ENCODE measurements around the gene NAGLU.

Gene NAGLU

DNA sequence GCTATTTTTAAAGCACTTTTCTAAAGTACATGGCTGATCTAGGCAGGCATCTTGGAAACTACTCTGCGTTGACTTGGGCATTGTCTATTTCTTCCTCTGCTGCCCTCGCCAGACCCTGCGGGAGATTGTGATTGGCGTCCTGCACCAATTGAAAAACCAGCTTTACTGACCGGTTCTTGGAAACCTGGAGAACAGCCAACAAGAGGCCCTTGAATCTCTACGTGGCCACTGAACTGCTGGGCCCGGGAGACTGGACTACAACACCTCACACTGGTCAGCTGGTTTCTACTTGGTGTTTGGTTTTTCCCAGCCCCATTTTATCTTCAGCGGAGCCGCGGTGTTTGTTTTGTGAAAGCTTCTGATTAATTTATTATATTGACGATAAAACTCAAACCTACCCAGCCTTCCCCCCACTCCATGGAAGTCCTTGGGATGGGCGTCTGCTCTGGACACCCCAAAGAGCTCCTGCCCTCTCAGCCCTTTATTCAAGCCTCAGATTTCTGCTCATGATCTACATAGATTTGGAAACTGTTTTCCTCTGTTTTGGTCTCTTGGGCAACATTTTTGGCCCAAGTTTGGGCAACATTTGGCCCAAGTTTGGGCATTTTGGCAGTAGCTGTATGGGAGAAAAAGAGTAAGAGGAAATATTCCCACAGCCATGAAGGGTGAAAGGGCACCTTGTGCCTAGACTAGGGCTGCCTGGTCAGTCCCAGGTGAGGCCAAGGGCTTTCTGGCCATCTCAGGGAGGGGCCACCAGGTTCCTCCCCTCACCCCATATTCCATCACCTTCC, 35.6 kb downstream of the NAGLU start:
- no peak for TF ChIP-seq POLR2AphosphoS5 (IDR thresholded peaks at IDR 0.05; ENCODE audit: low read depth, low read length)
- TF ChIP-seq POLR2A (IDR thresholded peaks at IDR 0.05; ENCODE audit: low read depth, low read length): no peak
- no peak for TF ChIP-seq TAF1 (IDR thresholded peaks at IDR 0.05; ENCODE audit: borderline replicate concordance, low read depth, low read length)
- FAIRE-seq (no peak), DNase-seq (ENCODE audit: insufficient read length) (no peak)

GRCh38 chr17:42573095-42573494, 37.1 kb downstream of the NAGLU start:
- DNase-seq (ENCODE audit: insufficient read length) (no peak), FAIRE-seq (no peak)
- TF ChIP-seq POLR2A (IDR thresholded peaks at IDR 0.05; ENCODE audit: low read depth, low read length): no peak
- no peak for TF ChIP-seq TAF1 (IDR thresholded peaks at IDR 0.05; ENCODE audit: borderline replicate concordance, low read depth, low read length)
- TF ChIP-seq POLR2AphosphoS5 (IDR thresholded peaks at IDR 0.05; ENCODE audit: low read depth, low read length): no peak

GRCh38 chr17:42574463-42574862, 38.4 kb downstream of the NAGLU start:
- DNase-seq (ENCODE audit: insufficient read length) (no peak), FAIRE-seq (no peak)
- TF ChIP-seq POLR2A (IDR thresholded peaks at IDR 0.05; ENCODE audit: low read depth, low read length): no peak
- TF ChIP-seq TAF1 (IDR thresholded peaks at IDR 0.05; ENCODE audit: borderline replicate concordance, low read depth, low read length): no peak
- TF ChIP-seq POLR2AphosphoS5 (IDR thresholded peaks at IDR 0.05; ENCODE audit: low read depth, low read length): no peak

- TF ChIP-seq TAF1 (IDR thresholded peaks at IDR 0.05; ENCODE audit: borderline replicate concordance, low read depth, low read length) (no peak), POLR2AphosphoS5 (IDR thresholded peaks at IDR 0.05; ENCODE audit: low read depth, low read length) (no peak), POLR2A (IDR thresholded peaks at IDR 0.05; ENCODE audit: low read depth, low read length) (no peak; the same call in 1 of the 2 replicates)
- no peak for DNase-seq (ENCODE audit: insufficient read length)
- no peak for FAIRE-seq
Observed at GRCh38 chr17:42577140-42577531, 41.1 kb downstream of the NAGLU start.

- DNase-seq (ENCODE audit: insufficient read length) (peak; percentile 96), FAIRE-seq (peak; percentile 88)
- TF ChIP-seq POLR2A (IDR thresholded peaks at IDR 0.05; ENCODE audit: low read depth, low read length) (peak; percentile 90), POLR2AphosphoS5 (IDR thresholded peaks at IDR 0.05; ENCODE audit: low read depth, low read length) (peak; percentile 83), TAF1 (IDR thresholded peaks at IDR 0.05; ENCODE audit: borderline replicate concordance, low read depth, low read length) (peak; percentile 66; the same call in 1 of the 2 replicates)
Observed at GRCh38 chr17:42577532-42578281, 41.7 kb downstream of the NAGLU start, which contains the start of gene PSMC3IP. Gene PSMC3IP (minus strand): TSS chr17:42577729. CDS start chr17:42577686, 43 bp downstream.

- peak; percentile 77 for DNase-seq (ENCODE audit: insufficient read length)
Observed at GRCh38 chr17:42578282-42578869, 42.3 kb downstream of the NAGLU start.

DNA sequence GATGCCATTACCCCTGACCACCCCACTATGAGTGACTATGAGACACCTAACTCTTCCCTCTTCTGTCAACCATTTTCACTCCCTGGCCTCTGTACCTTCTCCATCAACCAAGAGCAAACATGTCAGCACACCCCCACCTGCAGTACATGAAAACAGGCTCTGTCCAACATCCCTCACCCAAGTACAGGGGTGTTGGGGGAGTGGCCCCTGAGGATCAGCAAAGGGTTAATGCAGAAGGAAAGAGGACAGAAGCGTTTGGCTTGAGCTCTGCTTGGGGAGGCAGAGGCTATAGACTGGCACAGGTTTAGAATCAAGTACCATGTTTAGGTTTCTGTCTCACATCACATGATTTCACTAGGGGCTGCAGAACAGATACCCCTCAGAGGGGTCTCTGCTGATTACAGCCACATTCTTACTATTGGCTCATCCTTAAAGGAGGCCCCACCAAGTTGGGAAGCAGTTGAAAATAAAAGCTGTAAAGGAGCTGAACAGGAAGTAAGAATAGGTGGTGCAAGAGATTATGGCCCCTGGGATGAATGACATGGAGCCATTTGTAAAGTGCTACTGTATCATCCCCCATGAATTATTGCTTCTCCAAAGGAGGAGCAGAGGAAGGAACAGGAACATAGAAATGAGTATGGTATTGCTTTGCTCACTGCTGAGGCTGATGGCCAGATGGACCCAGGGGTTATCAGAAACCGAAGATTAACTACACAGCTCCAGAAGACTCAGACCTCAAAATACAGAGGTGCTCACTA, 43.9 kb downstream of the NAGLU start:
- DNase-seq (ENCODE audit: insufficient read length) (no peak), FAIRE-seq (no peak)
- no peak for TF ChIP-seq TAF1 (IDR thresholded peaks at IDR 0.05; ENCODE audit: borderline replicate concordance, low read depth, low read length)
- no peak for TF ChIP-seq POLR2A (IDR thresholded peaks at IDR 0.05; ENCODE audit: low read depth, low read length)
- no peak for TF ChIP-seq POLR2AphosphoS5 (IDR thresholded peaks at IDR 0.05; ENCODE audit: low read depth, low read length)

More at GRCh38 chr17:42578282-42578869, 42.3 kb downstream of the NAGLU start:
- TF ChIP-seq POLR2AphosphoS5 (IDR thresholded peaks at IDR 0.05; ENCODE audit: low read depth, low read length) (no peak), POLR2A (IDR thresholded peaks at IDR 0.05; ENCODE audit: low read depth, low read length) (no peak; the same call in 1 of the 2 replicates), TAF1 (IDR thresholded peaks at IDR 0.05; ENCODE audit: borderline replicate concordance, low read depth, low read length) (no peak)
- FAIRE-seq: peak; percentile 82

DNA sequence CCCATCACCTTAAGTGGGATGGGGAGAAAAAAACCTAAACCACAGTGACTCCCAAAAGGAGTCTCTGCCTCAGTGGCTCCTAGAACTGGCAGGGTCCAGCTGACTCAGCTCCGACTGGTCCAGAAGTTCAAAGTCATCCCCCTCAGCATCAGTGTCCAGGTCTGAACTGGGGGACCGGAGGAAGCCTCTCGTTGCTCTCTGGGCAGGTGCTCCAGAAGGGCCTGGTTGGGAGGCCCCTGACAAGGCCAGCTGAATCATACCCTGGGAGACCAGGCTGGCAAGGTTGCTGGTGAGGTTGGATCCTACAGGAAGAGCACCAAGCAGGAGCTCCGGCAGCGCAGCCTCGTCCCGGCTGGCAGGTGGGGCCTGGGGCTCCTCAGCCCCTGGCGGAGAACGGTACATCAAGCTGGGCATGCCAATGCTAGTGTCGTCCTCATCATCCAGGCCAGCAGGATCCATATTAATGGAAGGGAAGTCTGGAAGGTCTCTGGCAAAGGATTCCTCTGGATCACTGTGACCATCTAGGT, 45.8 kb downstream of the NAGLU start:
- FAIRE-seq: no peak
- TF ChIP-seq POLR2A (IDR thresholded peaks at IDR 0.05; ENCODE audit: low read depth, low read length) (no peak), TAF1 (IDR thresholded peaks at IDR 0.05; ENCODE audit: borderline replicate concordance, low read depth, low read length) (no peak), POLR2AphosphoS5 (IDR thresholded peaks at IDR 0.05; ENCODE audit: low read depth, low read length) (no peak)

GRCh38 chr17:42584880-42585279, 48.8 kb downstream of the NAGLU start:
- DNase-seq (ENCODE audit: insufficient read length) (no peak), FAIRE-seq (no peak)
- TF ChIP-seq POLR2AphosphoS5 (IDR thresholded peaks at IDR 0.05; ENCODE audit: low read depth, low read length) (no peak), TAF1 (IDR thresholded peaks at IDR 0.05; ENCODE audit: borderline replicate concordance, low read depth, low read length) (no peak), POLR2A (IDR thresholded peaks at IDR 0.05; ENCODE audit: low read depth, low read length) (no peak)

More for the DNA sequence above, 45.8 kb downstream of the NAGLU start:
- no peak for DNase-seq (ENCODE audit: insufficient read length)

GRCh38 chr17:42585353-42585752, 49.3 kb downstream of the NAGLU start:
- TF ChIP-seq POLR2AphosphoS5 (IDR thresholded peaks at IDR 0.05; ENCODE audit: low read depth, low read length) (no peak), POLR2A (IDR thresholded peaks at IDR 0.05; ENCODE audit: low read depth, low read length) (no peak), TAF1 (IDR thresholded peaks at IDR 0.05; ENCODE audit: borderline replicate concordance, low read depth, low read length) (no peak)
- DNase-seq (ENCODE audit: insufficient read length) (no peak), FAIRE-seq (no peak)
